Gastroesophageal sphincter (tissue), 3 donors: Measurements from ENCODE around the gene CRCP.

Experiments
- EP300 ChIP-seq: sonication (generic); formaldehyde crosslinking; IDR thresholded peaks from one replicate; pipeline ENCODE4 v1.6.1; 2017; ENCODE audit warnings: antibody characterized with exemption, mild to moderate bottlenecking
- POLR2A ChIP-seq, 2 donors: fragments of 450-650 bp; IDR thresholded peaks; one replicate each; pipeline ENCODE4 v1.6.1; 2017; ENCODE audit warnings: antibody characterized with exemption in 2 of 2, mild to moderate bottlenecking in 2 of 2, moderate library complexity in 1 of 2
- POLR2AphosphoS5 ChIP-seq: sonication (generic); formaldehyde crosslinking; IDR thresholded peaks from one replicate; pipeline ENCODE4 v1.6.1; 2017; ENCODE audit warnings: antibody characterized with exemption
- TF ChIP-seq, protein P1 (sequence below), 4 experiments: fragments of 200-600 bp in 2 of 4; fragments of 450-650 bp in 2 of 4; sonication (generic) in 1 of 4; IDR thresholded peaks; one replicate each; pipeline ENCODE4 v1.5.1; 2017 to 2019; ENCODE audit warnings: antibody characterized with exemption in 4 of 4, mild to moderate bottlenecking in 2 of 4, moderate library complexity in 2 of 4

DNA sequence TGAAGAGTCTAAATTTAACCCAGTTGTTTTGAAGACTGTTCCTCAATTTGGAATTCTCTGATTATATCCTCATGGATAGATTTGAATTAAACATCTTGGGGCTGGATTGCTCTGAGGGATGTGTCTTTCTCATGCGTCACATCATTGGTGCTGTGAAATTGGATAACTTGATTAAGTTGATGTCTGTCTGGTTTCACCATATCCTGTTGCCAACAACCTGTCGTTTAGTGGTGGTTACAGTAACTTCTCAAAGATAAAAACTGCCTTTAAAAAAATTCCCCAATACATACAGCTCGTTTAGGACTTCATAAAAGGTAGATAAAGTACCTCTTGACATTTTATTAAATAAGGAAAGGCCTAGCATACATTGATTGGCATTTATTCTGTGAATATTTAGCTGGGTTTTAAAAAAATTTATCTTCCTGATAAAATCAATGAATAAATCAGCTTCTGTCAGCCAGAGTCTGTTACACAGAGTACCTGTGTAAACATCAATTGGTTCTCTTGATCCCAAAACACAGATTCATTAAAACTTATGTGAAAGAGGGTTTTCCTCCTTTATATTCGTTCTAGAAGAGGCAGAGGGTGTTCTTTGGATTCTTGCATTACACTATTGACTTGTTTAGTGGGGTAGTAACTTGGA lies 10.5 kb downstream of the CRCP start:
- TF ChIP-seq POLR2A (IDR thresholded peaks at IDR 0.05): no peak
- TF ChIP-seq, protein P1, sequence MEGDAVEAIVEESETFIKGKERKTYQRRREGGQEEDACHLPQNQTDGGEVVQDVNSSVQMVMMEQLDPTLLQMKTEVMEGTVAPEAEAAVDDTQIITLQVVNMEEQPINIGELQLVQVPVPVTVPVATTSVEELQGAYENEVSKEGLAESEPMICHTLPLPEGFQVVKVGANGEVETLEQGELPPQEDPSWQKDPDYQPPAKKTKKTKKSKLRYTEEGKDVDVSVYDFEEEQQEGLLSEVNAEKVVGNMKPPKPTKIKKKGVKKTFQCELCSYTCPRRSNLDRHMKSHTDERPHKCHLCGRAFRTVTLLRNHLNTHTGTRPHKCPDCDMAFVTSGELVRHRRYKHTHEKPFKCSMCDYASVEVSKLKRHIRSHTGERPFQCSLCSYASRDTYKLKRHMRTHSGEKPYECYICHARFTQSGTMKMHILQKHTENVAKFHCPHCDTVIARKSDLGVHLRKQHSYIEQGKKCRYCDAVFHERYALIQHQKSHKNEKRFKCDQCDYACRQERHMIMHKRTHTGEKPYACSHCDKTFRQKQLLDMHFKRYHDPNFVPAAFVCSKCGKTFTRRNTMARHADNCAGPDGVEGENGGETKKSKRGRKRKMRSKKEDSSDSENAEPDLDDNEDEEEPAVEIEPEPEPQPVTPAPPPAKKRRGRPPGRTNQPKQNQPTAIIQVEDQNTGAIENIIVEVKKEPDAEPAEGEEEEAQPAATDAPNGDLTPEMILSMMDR (IDR thresholded peaks at IDR 0.05): no peak
- no peak for TF ChIP-seq EP300
- TF ChIP-seq POLR2AphosphoS5: no peak
